Panc1 (cell line): ENCODE measurements around the gene HDHD3. TPM values are rescaled to one million over a fixed set of nuclear protein-coding genes. Genes with fewer than 3 reads are reported as not detected.

Experiments used
- ATAC-seq: fragments of 200-7000 bp; cut with Tn5 transposase; 2 replicates; pipeline ENCODE4 v1.9.1; 2020; ENCODE audit warnings: mild to moderate bottlenecking, moderate library complexity
- BruUV-seq: library from RNA; stranded (reverse); fragments of 400-500 nt; replicated peaks from 2 replicates; lab custom pipeline; 2021; lab: Mats Ljungman, UMichigan
- CTCF ChIA-PET: fragments of 300-600 bp; sonication (Branson Sonifier 250); formaldehyde crosslinking; loops from one replicate; lab custom pipeline; 2022; ENCODE audit warnings: antibody characterized with exemption; lab: Charles Lee
- POLR2A ChIA-PET: fragments of 300-600 bp; sonication (Branson Sonifier 250); formaldehyde crosslinking; loops from one replicate; lab custom pipeline; 2022; ENCODE audit warnings: antibody characterized with exemption; lab: Charles Lee
- DNase-seq: peaks from one replicate; pipeline ENCODE4 v3.0.0-alpha.2; 2010; ENCODE audit warnings: low read depth, low spot score
- H3K27ac ChIP-seq: 2 replicates; pipeline ENCODE4 v1.5.1; 2011; ENCODE audit warnings: mild to moderate bottlenecking, low read length, inconsistent platforms
- H3K27me3 ChIP-seq: fragments of 200-500 bp; sonication (Bioruptor generic); 2 replicates; pipeline ENCODE4 v1.6.0; 2014; ENCODE audit warnings: low read length, inconsistent platforms; ENCODE audit not compliant: control insufficient read depth, insufficient read depth
- H3K36me3 ChIP-seq: fragments of 200-500 bp; sonication (Bioruptor generic); 2 replicates; pipeline ENCODE4 v1.5.1; 2014; ENCODE audit warnings: inconsistent platforms, mild to moderate bottlenecking, low read length, moderate library complexity; ENCODE audit not compliant: control insufficient read depth, insufficient read depth
- H3K4me1 ChIP-seq: 2 replicates; pipeline ENCODE4 v1.5.1; 2011; ENCODE audit warnings: inconsistent platforms, mild to moderate bottlenecking, low read length, moderate library complexity; ENCODE audit not compliant: control insufficient read depth, insufficient read depth
- H3K4me3 ChIP-seq, 2 experiments: 2 replicates each; pipeline ENCODE4 v1.5.1; 2011 to 2012; ENCODE audit warnings: low read depth in 2 of 2, low read length in 2 of 2, mild to moderate bottlenecking in 2 of 2, inconsistent platforms in 1 of 2, moderate library complexity in 1 of 2
- H3K9me3 ChIP-seq: fragments of 200-500 bp; sonication (Bioruptor generic); 2 replicates; pipeline ENCODE4 v1.5.1; 2014; ENCODE audit warnings: low read depth, mild to moderate bottlenecking, inconsistent platforms, low read length, moderate library complexity; ENCODE audit not compliant: control insufficient read depth, insufficient read depth
- CTCF ChIP-seq: fragments of 450-650 bp; IDR thresholded peaks from 2 replicates; pipeline ENCODE4 v1.5.1; 2017; ENCODE audit warnings: mild to moderate bottlenecking
- POLR2AphosphoS5 ChIP-seq: IDR thresholded peaks from 2 replicates; pipeline ENCODE4 v1.6.1; 2012; ENCODE audit warnings: mild to moderate bottlenecking, low read depth, low read length, moderate library complexity
- SIN3A ChIP-seq: IDR thresholded peaks from 2 replicates; pipeline ENCODE4 v1.6.1; 2012; ENCODE audit warnings: low read depth, mild to moderate bottlenecking, low read length, moderate library complexity, borderline replicate concordance; ENCODE audit not compliant: insufficient read depth
- TCF7L2 ChIP-seq: IDR thresholded peaks from 2 replicates; pipeline ENCODE4 v1.6.1; 2011; ENCODE audit warnings: mild to moderate bottlenecking, low read depth, low read length, inconsistent platforms
- in situ Hi-C: cut with HindIII; loops from 2 replicates; pipeline ENCODE4 v1.10.0; 2016; ENCODE audit warnings: low sequenced_read_pairs, low pct_unique_long_range_greater_than_20kb
- intact Hi-C: fragments of 100-400 bp; cut with micrococcal nuclease; formaldehyde crosslinking; loops from one replicate; pipeline ENCODE4 v1.10.0; 2022; ENCODE audit not compliant: unreplicated experiment
- total RNA-seq: library from RNA; stranded (reverse); gene quantifications from one replicate; pipeline ENCODE4 v1.2.1, GENCODE V29; 2021; ENCODE audit not compliant: unreplicated experiment
- TF ChIP-seq, protein P1 (sequence below), 2 experiments: IDR thresholded peaks; 2 replicates each; pipeline ENCODE4 v1.6.1; 2011 to 2012; ENCODE audit warnings: low read depth in 2 of 2, control low read depth in 1 of 2, low read length in 1 of 2, mild to moderate bottlenecking in 1 of 2, moderate library complexity in 1 of 2; ENCODE audit not compliant: insufficient read depth in 1 of 2

HDHD3 gene
- total RNA-seq, 1 experiment from 2014 or later: 14.5 TPM

DNA sequence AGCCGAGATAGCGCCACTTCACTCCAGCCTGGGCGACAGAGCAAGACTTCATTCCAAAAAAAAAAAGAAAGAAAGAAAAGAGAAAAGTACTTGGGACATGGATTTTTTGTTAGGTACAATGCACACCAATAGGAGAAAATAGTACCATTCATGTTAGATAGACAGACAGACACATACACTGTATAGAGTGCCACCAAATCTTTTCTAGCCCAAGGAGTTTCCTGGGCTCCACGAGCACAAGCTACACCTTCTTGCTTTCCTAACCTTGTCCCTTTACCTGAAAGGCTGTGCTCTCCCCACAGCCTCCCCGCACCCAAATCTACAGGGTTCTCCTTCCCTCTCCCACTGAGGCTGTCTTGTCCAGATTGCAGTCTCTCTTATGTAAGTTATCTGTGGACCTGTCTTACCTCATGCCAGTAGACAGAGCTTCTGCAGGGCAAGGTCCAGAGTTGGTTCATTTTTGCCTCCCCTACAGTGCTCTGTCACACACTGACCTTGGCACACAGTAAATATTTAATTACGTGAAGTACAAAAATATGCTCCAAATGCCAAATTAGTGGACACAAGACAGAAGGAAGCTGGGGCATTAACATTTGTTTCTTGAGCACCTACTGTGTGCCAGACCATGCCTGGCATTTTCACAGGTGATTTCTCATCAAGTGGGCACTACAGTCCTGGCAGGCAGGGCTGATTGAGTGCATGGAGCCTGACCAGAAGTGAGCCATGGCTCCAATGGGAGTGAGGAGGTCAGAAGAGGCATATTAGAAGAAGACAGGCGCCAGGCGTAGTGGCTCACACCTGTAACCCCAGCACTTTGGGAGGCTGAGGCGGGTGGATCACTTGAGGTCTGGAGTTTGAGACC, 18.4 kb upstream of the HDHD3 start:
- Histone ChIP-seq H3K36me3 (no peaks in the 10 kb centered on the region), H3K4me3 (no peak overlapping the region), H3K4me1 (no peaks in the 10 kb centered on the region), H3K27ac (no peak overlapping the region), H3K27me3 (no peaks in the 10 kb centered on the region), H3K9me3 (no peaks in the 10 kb centered on the region)
- no TSS peak for BruUV-seq
- in situ Hi-C loops (no loop called here), intact Hi-C loops (no loop called here)
- ChIA-PET POLR2A (interaction anchor here (0.6 kb wide), 1 partner anchor 217 kb away, joined by 3 read pairs; no protein-coding TSS in a partner anchor), CTCF (no interaction called here)
- TF ChIP-seq SIN3A (no peak), TCF7L2 (no peak), POLR2AphosphoS5 (no peak), CTCF (no peak)
- TF ChIP-seq, protein P1, sequence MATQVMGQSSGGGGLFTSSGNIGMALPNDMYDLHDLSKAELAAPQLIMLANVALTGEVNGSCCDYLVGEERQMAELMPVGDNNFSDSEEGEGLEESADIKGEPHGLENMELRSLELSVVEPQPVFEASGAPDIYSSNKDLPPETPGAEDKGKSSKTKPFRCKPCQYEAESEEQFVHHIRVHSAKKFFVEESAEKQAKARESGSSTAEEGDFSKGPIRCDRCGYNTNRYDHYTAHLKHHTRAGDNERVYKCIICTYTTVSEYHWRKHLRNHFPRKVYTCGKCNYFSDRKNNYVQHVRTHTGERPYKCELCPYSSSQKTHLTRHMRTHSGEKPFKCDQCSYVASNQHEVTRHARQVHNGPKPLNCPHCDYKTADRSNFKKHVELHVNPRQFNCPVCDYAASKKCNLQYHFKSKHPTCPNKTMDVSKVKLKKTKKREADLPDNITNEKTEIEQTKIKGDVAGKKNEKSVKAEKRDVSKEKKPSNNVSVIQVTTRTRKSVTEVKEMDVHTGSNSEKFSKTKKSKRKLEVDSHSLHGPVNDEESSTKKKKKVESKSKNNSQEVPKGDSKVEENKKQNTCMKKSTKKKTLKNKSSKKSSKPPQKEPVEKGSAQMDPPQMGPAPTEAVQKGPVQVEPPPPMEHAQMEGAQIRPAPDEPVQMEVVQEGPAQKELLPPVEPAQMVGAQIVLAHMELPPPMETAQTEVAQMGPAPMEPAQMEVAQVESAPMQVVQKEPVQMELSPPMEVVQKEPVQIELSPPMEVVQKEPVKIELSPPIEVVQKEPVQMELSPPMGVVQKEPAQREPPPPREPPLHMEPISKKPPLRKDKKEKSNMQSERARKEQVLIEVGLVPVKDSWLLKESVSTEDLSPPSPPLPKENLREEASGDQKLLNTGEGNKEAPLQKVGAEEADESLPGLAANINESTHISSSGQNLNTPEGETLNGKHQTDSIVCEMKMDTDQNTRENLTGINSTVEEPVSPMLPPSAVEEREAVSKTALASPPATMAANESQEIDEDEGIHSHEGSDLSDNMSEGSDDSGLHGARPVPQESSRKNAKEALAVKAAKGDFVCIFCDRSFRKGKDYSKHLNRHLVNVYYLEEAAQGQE (IDR thresholded peaks at IDR 0.05; ENCODE audit: insufficient read depth in 1 of 2, low read depth in 2 of 2, low read length in 1 of 2): no peak
- ATAC-seq (no peak), DNase-seq (no peak)

DNA sequence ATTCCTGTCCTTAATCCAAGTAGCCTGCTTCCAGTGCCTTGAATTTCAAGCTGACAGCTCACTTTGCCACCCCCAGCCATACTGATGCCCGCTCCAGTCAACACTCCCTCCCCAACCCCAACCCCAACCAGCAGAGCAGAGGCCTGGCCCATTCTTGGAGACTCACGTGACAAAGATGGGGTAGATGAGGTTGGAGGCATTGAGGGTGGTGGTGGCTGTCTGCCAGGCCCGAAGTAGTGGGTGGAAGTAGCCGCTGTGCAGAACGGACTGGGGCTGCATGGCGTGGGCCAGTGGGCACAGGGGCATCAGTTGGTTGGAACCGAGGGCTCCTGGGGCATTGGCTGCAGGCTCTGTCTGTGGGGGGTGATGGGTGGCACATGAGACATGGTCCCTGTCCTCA, 16.5 kb upstream of the HDHD3 start:
- Histone ChIP-seq H3K27me3 (no peaks in the 10 kb centered on the region), H3K4me3 (no peak overlapping the region), H3K4me1 (no peaks in the 10 kb centered on the region), H3K27ac (no peak overlapping the region), H3K9me3 (no peaks in the 10 kb centered on the region), H3K36me3 (no peaks in the 10 kb centered on the region)
- intact Hi-C loops (no loop called here), in situ Hi-C loops (no loop called here)
- TF ChIP-seq SIN3A (no peak), CTCF (no peak), TCF7L2 (no peak), POLR2AphosphoS5 (no peak)
- TF ChIP-seq, protein P1 (IDR thresholded peaks at IDR 0.05; ENCODE audit: insufficient read depth in 1 of 2, low read depth in 2 of 2, low read length in 1 of 2): no peak
- ChIA-PET POLR2A (no interaction called here), CTCF (no interaction called here)
- no TSS peak for BruUV-seq
- ATAC-seq (no peak), DNase-seq (no peak)
